Stimulated activated CD4-positive, alpha-beta T cell treated with anti-CD3 and anti-CD28 coated beads, TNF-alpha, amount 100 ng/mL, for 1 hour (primary cell): ENCODE results near the gene MYH16.
"Not testable (repeated sequence)": the region's sequence is repeated elsewhere in the genome, so short reads cannot be mapped to it uniquely, and the experiment has no call there.

Experiments used
- DNase-seq, 3 donors: peaks; one replicate each; pipeline ENCODE4 v3.0.0-alpha.2; 2020; ENCODE audit warnings: low read depth in 3 of 3, low spot score in 1 of 3

The MYH16 gene

GRCh38 chr7:99350641-99351040, 78.0 kb downstream of the MYH16 start:
- DNase-seq: not testable (repeated sequence)

- DNase-seq: no peak
Observed at GRCh38 chr7:99352247-99352646, 79.6 kb downstream of the MYH16 start.

GRCh38 chr7:99355098-99355497, 82.5 kb downstream of the MYH16 start:
- DNase-seq: no peak

- DNase-seq: no peak
Observed at GRCh38 chr7:99357701-99358490, 85.3 kb downstream of the MYH16 start.

GRCh38 chr7:99358521-99358920, 85.9 kb downstream of the MYH16 start:
- not testable (repeated sequence) for DNase-seq

- no peak for DNase-seq
Observed at GRCh38 chr7:99359465-99360154, 87.0 kb downstream of the MYH16 start.
